Central memory CD8-positive, alpha-beta T cell (primary cell): Measurements from ENCODE around the gene SPRY4.

Experiments used
- ATAC-seq: fragments of 150-1000 bp; cut with Tn5 transposase; replicated peaks from 2 replicates; pipeline ENCODE4 v1.10.0; 2022; ENCODE audit warnings: mild to moderate bottlenecking, moderate FRiP score, moderate number of reproducible peaks; ENCODE audit not compliant: poor library complexity, severe bottlenecking; ENCODE audit errors: extremely low read depth
- DNase-seq, 2 donors: peaks; one replicate each; pipeline ENCODE4 v3.0.0; 2021; ENCODE audit warnings: low spot score in 2 of 2
- H3K27ac Mint-ChIP-seq: one replicate; pipeline ENCODE4 v1.8.0; 2022; ENCODE audit warnings: low read depth, mild to moderate bottlenecking, moderate library complexity, mixed read lengths
- H3K27me3 Mint-ChIP-seq: one replicate; pipeline ENCODE4 v1.8.0; 2022; ENCODE audit warnings: mixed read lengths
- H3K36me3 Mint-ChIP-seq: one replicate; pipeline ENCODE4 v1.8.0; 2022; ENCODE audit warnings: mild to moderate bottlenecking, moderate library complexity, mixed read lengths; ENCODE audit not compliant: insufficient read depth
- H3K4me1 Mint-ChIP-seq: one replicate; pipeline ENCODE4 v1.8.0; 2022; ENCODE audit warnings: mixed read lengths
- H3K4me3 Mint-ChIP-seq: one replicate; pipeline ENCODE4 v1.8.0; 2022; ENCODE audit warnings: mild to moderate bottlenecking, moderate library complexity, mixed read lengths
- H3K9me3 Mint-ChIP-seq: one replicate; pipeline ENCODE4 v1.8.0; 2022; ENCODE audit warnings: mixed read lengths

Gene SPRY4

DNA sequence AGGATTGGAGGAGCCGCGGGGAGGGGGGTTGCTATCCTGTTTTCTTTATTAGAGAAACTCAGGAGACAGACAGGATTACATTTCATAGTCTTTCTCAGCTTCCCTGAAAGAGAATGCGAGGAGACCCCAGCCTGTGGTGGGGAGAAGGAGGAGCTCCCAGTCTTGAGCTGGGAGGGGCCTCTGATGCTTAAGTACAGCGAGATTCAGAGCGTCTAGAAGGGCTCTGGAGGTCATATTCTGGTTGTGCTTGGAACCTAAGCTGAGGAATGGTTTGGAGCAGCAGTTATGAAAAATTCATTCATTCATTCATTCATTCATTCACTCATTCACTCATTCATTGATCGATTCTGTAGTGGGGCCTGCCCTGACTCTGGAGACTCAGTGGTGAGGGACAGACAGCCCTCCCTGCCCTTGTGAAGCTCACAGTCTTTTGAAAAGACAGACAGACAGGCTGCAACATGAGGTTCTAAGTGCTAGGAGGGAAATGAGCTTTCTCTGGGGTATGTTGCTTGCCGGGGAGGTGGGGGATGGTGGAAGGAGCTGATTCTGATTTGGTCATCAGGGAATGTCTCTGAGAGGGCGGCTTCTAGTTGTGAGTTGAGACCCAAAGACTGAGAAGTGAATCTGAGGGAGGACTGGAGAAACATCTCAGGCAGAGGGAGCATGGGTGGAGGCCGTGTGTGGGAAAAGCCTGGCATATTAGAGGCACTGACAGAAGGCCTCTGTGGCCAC, 2.5 kb upstream of the SPRY4 start:
- Mint-ChIP-seq H3K9me3 (no peaks in the 10 kb centered on the region), H3K36me3 (peaks cover 3% of the 10 kb centered on the region), H3K4me3 (no peak overlapping the region), H3K27ac (no peak overlapping the region), H3K27me3 (peaks cover 59% of the 10 kb centered on the region), H3K4me1 (peaks cover 22% of the 10 kb centered on the region)
- DNase-seq: no peak
- no peak for ATAC-seq

DNA sequence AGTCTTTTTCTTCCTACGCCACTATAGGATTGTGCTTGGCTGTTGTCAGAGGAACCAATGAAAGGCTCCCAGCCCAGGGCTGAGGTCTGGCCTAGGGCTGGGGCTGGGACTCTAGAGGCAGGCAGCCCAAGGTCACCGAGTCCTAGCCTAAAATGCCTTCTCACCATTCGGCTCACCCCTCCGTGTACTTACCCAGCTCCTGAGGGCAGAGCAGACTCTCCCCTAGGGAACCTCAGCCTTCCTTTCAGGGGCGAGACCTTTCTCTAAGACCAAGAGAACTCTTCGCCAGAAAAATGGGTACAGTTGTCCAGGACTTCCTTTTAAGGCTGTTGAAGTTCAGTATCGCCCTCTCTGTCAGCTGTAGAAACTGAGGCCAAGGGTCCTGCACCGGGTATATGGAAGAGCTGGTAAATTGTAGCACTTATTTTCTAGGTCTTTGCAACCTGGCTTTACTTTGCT, 1.7 kb upstream of the SPRY4 start:
- Mint-ChIP-seq H3K9me3 (no peaks in the 10 kb centered on the region), H3K27ac (no peak overlapping the region), H3K4me1 (peaks cover 22% of the 10 kb centered on the region), H3K27me3 (peaks cover 67% of the 10 kb centered on the region), H3K4me3 (no peak overlapping the region), H3K36me3 (peaks cover 3% of the 10 kb centered on the region)
- DNase-seq (no peak), ATAC-seq (no peak)

DNA sequence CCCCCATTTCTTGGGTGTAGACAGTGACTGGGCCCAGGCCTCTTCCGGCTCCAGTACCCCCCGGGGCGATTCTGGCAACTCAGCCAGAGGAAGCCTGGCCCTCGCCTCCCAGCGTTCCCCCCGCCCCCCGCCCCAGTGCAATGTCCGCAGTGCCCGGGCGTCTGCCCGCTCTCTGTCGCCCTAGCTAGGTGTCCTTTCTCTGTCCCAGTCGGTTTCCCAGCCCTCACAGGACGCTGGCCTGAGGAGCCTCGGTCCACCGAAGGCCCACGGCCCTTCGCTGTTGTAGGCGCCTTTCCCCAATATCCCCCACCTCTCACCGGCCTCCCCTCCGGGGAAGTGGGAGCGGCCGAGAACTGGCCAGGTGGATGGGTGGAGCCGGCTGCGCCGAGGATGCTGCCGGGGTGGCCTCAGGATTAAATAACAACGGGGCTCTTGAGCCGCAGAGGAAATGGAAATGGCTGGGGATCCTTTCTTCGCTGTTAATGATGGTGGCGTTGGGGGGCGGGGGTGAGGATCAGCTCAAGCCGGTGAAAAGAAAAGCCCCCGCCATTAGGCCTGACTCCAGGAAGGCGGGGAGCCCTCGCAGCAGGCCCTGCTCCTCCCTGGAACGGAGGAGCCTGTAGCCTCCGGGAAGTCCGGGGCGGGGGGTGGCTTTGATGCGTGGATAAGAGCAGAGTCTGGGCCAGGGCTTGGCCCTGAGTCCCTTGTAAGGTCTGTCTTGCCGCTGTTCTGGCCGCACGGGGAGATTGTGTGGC, 1.1 kb upstream of the SPRY4 start:
- no peak overlapping the region for H3K27ac Mint-ChIP-seq
- H3K27me3 Mint-ChIP-seq: peaks cover 73% of the 10 kb centered on the region
- no peak for DNase-seq

DNA sequence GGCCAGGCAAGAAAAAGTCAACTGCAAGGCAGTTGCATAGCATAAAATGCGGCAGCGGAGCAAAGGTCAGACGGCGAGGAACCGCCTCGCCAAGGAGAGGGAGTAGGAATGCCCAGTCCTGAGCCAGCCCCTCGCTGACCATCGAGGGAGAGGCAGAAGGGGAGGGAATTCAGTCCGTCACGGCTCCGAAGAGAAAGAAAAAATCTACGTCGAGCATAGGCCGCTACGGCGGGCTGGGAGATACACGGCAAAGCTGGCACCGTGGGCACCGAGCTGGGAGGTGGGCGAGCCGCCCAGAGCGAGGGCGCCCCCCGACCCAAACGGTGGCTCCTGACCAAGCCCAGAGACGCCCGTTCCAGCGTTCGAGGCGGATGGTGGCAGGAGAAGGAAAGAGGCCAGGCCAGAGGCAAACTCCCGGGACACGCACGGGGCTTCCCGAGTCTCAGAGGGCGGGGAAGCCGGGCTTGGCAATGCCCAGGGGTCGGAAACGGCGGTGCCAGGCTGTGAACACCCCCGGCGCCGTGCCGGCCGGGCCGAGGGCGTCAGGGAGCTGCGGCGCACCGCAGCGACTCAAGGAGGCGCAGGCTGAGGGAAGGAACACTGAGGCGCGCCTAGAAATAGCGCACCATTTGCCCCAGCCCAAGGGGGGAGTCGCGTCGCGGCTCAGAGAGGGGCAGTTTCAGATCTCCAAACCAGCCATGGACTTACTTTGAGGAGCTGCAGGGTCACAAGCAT, 518 bp downstream of the SPRY4 start:
- Mint-ChIP-seq H3K36me3 (peaks cover 3% of the 10 kb centered on the region), H3K4me1 (peaks cover 22% of the 10 kb centered on the region), H3K4me3 (peak overlapping the region; percentile 81), H3K27me3 (peaks cover 89% of the 10 kb centered on the region), H3K9me3 (no peaks in the 10 kb centered on the region), H3K27ac (no peak overlapping the region)
- ATAC-seq: peak; percentile 61
- no peak for DNase-seq

More for the DNA sequence above, 1.1 kb upstream of the SPRY4 start:
- peaks cover 22% of the 10 kb centered on the region for H3K4me1 Mint-ChIP-seq
- H3K9me3 Mint-ChIP-seq: no peaks in the 10 kb centered on the region
- H3K36me3 Mint-ChIP-seq: peaks cover 3% of the 10 kb centered on the region
- H3K4me3 Mint-ChIP-seq: peak overlapping the region; percentile 81
- ATAC-seq: no peak

DNA sequence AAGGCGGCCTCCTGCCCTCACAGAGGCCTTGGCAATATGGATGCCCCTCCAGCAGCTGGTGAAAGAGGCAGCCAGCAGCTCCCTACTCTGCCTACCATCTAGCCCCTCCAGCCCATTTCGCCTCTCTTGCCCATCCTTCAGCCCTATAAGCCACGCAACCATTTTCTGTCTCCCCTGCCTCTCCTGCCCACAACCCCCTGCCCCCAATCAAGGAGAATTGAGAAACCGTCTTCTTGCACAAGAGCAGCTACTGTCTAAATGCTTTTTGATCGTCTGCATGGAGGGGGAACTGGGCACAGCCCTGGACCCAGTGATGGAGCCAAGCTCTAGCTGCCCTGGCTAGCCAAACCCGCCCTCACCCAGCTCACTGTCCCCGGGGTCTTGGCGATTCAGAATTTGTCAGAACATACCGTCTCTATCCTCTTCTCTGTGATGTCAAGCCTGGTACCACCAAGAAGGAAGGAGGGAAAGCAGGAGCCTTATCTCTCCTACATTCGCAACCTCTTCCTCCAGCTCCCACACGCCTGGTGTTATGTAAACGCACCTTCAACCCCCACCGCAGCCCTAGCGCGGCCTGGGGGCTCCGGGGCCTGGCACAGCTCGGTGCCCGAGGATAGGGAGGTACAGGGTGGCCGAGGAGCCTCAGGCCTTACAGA, 1.2 kb downstream of the SPRY4 start:
- ATAC-seq (no peak), DNase-seq (no peak)
- H3K9me3 Mint-ChIP-seq: no peaks in the 10 kb centered on the region
- no peak overlapping the region for H3K27ac Mint-ChIP-seq
- H3K4me1 Mint-ChIP-seq: peaks cover 22% of the 10 kb centered on the region
- H3K36me3 Mint-ChIP-seq: peaks cover 3% of the 10 kb centered on the region
- H3K27me3 Mint-ChIP-seq: peaks cover 95% of the 10 kb centered on the region
- peak overlapping the region; percentile 81 for H3K4me3 Mint-ChIP-seq

DNA sequence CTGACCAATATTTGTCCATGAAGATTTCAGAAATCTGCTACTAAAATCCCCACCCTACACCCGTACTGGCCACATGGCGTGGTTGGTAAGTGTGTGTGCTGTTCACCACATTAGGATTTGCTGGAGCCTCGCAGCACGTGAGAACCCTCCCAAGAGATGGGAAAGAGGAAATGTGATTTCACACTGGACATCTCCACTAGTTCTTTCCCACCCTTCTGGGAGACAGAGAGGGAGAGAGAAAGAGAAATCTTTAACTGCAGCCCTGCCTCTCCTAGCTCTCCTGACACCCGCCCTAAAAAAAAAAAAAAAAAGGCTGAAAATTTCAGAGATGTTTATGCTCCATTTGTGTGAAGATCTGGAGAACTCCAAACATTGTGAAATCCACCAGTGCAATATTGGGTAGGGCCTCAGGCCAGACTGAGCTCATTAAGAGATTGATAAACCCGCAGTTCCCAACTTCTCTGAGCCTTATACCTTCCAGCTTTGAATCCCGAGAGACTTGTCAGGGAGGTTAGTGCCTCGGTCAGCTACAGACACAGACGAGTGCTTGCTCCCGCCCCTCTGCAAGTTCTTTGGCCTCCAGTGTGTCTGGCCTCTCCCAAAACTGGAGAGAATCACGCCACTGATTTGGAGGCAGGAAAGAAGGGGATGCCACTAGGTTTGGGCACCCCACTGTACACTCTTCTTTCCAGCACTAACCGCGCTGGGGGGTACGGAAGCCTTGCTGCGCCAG, 1.9 kb downstream of the SPRY4 start:
- no peak for DNase-seq
- no peak overlapping the region for H3K4me3 Mint-ChIP-seq
- no peak for ATAC-seq
- H3K27ac Mint-ChIP-seq: no peak overlapping the region
- H3K27me3 Mint-ChIP-seq: peaks cover 97% of the 10 kb centered on the region
- peaks cover 3% of the 10 kb centered on the region for H3K36me3 Mint-ChIP-seq
- H3K9me3 Mint-ChIP-seq: no peaks in the 10 kb centered on the region
- H3K4me1 Mint-ChIP-seq: peaks cover 22% of the 10 kb centered on the region

DNA sequence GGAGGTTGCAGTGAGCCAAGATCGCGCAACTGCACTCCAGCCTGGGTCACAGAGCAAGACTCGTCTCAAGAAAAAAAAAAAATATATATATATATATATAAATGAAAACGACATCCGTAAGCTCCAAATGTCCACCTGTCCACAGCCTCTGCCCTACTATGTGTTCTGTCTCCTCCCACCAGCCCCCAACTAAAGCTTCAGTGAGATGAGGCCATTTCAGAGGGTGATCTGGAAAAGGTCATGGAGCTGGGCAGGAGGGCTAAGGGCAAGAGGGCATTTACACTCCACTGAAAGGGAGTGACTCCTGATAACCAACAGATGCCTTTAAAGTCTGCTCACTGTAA, 2.4 kb downstream of the SPRY4 start:
- ATAC-seq (no peak), DNase-seq (no peak)
- Mint-ChIP-seq H3K4me3 (no peak overlapping the region), H3K27ac (no peak overlapping the region), H3K4me1 (peaks cover 22% of the 10 kb centered on the region), H3K27me3 (peaks cover 97% of the 10 kb centered on the region), H3K36me3 (peaks cover 3% of the 10 kb centered on the region), H3K9me3 (no peaks in the 10 kb centered on the region)

DNA sequence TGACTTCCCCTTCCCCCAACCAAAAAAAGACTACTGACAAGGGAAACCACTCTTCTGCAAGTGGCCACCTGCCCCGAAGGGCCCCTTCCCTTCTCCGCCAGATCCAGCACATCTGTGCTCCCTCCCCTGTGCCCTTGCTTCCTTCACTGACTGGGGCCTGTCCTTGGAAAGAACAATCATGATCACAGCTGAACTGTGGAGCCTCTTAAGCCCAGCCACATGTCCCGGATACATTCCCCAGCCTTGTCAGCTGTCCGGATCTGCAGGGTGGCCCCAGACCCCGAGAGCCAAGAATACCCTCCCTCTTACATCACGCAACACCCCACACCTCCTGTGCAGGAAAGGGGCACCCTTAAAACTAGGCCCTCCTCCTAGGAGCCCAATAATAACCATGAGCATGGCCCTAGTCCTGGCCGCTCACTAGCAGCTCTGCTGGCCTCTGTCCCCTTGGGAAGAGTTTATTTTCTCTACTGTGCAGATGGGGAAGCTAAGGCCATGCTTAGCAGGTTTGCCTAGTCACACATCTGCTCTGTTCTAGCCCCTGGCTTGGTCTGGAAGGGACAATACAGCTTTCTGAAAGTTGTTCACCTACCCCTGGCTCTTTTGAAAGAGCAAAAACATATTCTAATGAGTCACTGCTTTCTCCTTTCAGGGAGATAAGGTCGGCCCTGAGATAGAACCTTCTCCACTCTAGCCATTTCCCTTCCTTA, 3.8 kb downstream of the SPRY4 start:
- DNase-seq: no peak
- Mint-ChIP-seq H3K36me3 (peaks cover 3% of the 10 kb centered on the region), H3K4me3 (no peak overlapping the region), H3K4me1 (peaks cover 22% of the 10 kb centered on the region), H3K9me3 (no peaks in the 10 kb centered on the region), H3K27ac (no peak overlapping the region), H3K27me3 (peaks cover 91% of the 10 kb centered on the region)
- no peak for ATAC-seq

DNA sequence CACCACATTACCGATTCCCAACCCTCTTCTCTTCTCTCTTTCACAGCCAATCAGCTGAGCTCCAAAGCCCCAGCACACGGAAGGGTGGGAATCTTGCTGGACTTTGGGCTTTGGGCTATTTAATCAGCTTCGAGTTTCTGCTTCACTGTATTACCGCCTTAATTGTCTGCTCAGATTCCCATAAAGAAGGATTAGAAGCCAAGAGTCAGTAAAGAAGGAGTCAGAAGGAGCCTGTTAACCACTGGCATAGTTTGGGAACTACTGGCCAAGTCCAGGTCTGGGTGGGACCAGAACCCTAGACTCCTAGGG, 4.4 kb downstream of the SPRY4 start:
- Mint-ChIP-seq H3K27ac (no peak overlapping the region), H3K4me1 (peaks cover 21% of the 10 kb centered on the region), H3K36me3 (peaks cover 3% of the 10 kb centered on the region), H3K4me3 (no peak overlapping the region), H3K9me3 (no peaks in the 10 kb centered on the region), H3K27me3 (peaks cover 85% of the 10 kb centered on the region)
- ATAC-seq (no peak), DNase-seq (no peak)

DNA sequence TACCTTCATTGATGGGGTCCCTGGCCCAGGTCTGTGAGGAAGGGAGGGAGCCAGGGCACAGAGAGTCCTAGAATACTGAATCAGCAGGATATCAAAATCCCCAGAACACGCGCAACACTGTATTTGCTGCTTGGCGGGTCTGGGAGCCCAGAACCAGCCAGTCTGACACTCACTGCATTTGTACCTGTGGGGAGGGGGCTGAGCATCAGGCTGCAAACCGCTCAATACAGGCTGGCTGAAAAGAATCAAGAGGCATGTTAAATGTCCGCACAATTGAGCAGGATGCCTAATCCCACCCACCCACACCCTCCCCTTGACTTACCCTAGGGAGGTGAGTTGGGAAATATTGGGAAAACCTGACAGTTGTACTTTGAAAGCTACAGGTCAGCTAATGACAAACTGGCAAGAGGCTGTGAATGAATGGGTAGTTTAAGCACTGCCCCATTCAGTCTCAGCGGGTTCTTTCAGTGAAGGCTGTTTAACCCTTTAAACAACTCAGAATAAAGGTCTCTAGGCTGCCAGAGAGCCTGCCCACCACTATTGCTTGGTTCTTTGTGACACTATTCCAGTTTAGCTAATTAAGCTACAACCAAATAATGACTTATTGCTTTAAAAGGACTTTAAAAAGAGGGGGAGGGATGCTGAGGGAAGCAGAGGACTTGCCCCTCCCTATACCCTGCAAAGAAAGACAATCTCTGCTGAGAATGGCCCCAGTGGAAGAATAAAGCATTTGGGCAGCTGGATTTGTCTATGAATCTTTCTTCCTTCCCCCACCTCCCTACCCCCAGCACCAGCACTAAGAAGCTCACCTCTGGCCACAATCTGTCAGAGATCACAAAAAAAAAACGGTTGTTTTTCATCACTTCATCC, 5.0 kb downstream of the SPRY4 start:
- Mint-ChIP-seq H3K36me3 (peaks cover 3% of the 10 kb centered on the region), H3K27ac (no peak overlapping the region), H3K9me3 (no peaks in the 10 kb centered on the region), H3K27me3 (peaks cover 79% of the 10 kb centered on the region), H3K4me1 (peaks cover 15% of the 10 kb centered on the region), H3K4me3 (no peak overlapping the region)
- no peak for DNase-seq
- no peak for ATAC-seq

DNA sequence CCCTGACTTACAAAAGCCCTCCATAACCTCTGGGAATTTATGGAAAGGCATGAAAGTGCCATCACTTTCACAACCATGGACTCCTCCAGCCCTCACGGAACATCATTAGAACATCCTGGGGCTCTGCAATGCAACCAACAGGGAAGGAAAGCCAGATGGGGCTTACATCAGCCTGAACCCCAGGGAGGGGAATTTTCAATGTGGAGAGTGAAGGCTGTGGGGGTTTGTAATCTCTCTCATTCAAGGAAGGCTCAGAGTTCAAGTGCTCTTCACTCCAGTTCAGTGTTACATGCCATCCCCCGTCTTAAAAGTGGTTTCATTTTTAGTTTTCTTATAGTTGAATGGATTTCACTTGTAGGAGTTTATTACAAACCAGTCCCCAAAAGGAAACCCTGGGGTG, 5.7 kb downstream of the SPRY4 start:
- Mint-ChIP-seq H3K4me1 (peaks cover 8% of the 10 kb centered on the region), H3K9me3 (no peaks in the 10 kb centered on the region), H3K27me3 (peaks cover 75% of the 10 kb centered on the region), H3K27ac (no peak overlapping the region), H3K36me3 (peaks cover 3% of the 10 kb centered on the region), H3K4me3 (no peak overlapping the region)
- DNase-seq: no peak
- ATAC-seq: no peak
